ENCODE data around the gene ZNF827.
"Not testable (repeated sequence)": the region's sequence is repeated elsewhere in the genome, so short reads cannot be mapped to it uniquely, and the experiment has no call there.

Gene ZNF827

DNA sequence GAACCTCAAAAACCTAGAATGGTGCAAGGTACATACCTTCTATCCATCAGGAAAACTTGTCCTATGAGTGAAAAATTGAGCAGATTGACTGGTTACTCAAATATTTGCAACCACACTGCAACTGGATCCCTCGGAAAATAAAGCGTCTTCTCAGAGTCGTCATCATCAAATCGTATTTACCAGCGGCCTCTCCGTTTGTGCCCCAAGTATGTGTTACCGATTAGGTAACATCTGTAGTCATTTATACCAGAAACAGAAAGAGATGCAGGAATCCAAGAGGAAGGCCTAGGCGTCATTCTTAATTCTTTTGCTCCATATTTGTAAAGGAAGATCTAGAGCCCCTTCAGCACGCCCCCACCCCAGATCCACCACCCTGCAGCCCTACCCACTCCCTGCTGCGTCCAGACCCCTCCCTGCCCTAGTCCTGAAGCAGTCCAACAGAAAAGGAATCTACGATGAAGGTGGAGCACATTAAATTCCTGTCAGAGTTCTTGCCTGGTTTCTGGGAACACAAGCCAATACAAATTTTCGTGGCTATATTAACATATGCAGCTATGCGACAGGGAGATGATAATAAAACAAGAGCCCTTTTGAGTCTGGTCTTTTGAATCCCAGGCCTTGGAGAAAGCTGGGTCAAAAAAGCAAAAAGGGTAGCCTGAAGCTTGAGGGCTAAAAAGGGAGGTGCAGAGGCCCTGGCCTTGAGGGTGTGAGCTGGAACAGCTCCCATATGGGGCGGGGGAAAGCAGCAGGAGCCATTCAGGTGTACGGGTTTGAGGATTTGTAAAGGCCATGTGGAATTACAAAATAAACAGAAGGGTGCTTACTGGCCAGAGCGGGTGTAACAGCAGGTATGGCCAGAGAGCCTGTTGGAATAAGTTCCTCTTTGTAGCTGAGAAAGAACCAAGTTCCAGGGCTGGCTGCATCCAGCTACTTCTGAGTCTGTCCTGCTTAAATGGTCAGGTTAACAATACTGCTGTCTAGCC is 77.0 kb downstream of the ZNF827 start:
- no peak for DNase-seq

GRCh38 chr4:145860897-145861296 is 77.7 kb downstream of the ZNF827 start:
- no peak for DNase-seq

DNA sequence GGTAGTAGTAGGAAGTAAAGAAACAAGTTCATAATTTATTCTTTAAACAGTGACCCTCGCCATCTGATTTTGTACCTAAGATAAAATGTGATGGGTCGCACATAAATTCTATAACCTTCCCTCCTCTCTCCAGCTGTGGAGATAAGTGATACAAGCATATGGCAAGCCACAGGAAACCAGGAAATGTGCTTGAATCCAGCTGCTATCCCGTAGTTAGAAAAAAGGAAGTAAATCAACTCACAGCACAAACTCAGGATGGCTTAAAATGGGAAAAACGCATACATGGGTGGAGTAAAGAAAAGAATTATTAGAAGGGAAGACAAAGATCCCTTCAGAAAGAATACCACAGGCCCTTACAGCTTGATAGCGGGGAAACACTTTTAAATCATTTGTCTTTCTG is 78.2 kb downstream of the ZNF827 start:
- DNase-seq = no peak

GRCh38 chr4:145859926-145860325 is 78.7 kb downstream of the ZNF827 start:
- DNase-seq = no peak

GRCh38 chr4:145859426-145859825 is 79.2 kb downstream of the ZNF827 start:
- no peak for DNase-seq

GRCh38 chr4:145852256-145852839 is 86.3 kb downstream of the ZNF827 start:
- no peak for DNase-seq

GRCh38 chr4:145851511-145852201 is 87.0 kb downstream of the ZNF827 start:
- DNase-seq = no peak

- DNase-seq = no peak
These were observed 90.9 kb downstream of the ZNF827 start for GRCh38 chr4:145847764-145848163.

DNA sequence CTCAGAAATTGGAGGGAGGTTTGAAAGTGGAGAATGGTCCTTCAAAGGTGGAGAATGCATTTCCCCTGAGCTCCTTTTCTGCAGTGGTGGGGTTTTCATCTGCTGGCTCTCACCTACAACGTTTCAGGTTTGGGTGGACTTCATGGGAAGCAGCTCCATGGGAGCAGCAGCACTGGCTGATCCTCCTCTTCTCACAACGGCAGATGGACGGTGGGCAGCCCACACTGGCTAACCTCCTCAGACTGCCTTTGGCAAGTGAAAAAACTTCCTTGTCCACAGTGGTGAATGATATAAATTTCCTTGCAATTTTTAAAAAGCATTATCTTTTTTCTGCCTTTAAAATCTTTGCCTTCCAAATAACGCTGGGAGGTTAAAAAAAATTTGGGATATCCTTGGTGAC is 93.5 kb downstream of the ZNF827 start:
- no peak for DNase-seq

DNA sequence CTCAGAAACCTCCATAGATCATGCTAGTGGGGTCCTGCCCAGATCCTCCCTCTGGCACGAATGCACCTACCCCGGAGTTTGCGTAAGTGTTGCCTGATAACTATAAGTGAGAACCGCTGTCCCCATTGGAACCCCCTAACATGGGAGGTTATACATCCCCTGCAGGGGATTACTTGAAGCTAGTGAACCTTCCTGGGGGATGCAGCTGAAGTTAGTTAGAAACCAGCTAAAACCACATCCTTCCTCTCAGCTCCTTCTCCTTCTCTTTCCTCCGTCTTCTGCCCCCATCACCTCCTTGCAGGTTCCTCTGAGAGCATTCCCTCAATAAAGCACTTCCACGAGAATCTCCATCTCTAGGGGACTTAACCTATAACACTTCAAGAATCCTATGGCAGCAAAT is 95.0 kb downstream of the ZNF827 start:
- DNase-seq = no peak

GRCh38 chr4:145843148-145843547 is 95.5 kb downstream of the ZNF827 start:
- no peak for DNase-seq

- no peak for DNase-seq
These were observed 96.3 kb downstream of the ZNF827 start for GRCh38 chr4:145842224-145842887.

- no peak for DNase-seq
These were observed 97.8 kb downstream of the ZNF827 start for GRCh38 chr4:145840801-145841200.

- DNase-seq = no peak
These were observed 98.4 kb downstream of the ZNF827 start for GRCh38 chr4:145840162-145840768.

GRCh38 chr4:145839151-145839550 is 99.5 kb downstream of the ZNF827 start:
- no peak for DNase-seq

DNA sequence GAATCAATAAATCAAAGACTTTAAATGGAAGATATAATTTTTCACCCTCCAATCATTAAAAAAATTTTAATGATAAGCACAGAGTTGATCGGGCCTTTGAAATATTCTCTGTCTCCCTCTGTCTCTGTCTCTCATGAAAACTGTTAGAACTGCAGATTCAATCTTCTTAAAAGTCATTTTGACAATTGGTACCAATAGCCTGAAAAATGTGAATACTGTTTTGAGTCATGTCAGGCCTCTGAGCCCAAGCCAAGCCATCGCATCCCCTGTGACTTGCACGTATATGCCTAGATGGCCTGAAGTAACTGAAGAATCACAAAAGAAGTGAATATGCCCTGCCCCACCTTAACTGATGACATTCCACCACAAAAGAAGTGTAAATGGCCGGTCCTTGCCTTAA is 106.2 kb downstream of the ZNF827 start:
- DNase-seq = not testable (repeated sequence)

DNA sequence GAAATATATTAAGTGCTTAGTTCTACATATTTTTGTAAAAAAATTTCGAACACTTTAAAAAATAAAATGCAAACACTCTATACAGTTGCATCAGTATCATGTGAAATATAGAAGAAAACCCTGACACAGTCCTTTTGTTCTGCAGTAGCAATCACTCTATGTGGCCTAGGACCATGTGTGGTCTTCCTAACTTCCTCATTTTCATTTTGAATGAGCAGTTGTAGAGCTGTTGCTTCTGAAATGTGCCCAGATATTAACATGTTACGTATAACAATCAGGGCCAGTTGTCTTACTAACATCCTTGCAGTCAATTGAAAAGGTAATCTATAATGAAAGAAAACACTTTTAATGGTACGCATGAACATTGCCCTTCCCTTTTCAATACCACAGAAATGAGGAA is 107.9 kb downstream of the ZNF827 start:
- no peak for DNase-seq

DNA sequence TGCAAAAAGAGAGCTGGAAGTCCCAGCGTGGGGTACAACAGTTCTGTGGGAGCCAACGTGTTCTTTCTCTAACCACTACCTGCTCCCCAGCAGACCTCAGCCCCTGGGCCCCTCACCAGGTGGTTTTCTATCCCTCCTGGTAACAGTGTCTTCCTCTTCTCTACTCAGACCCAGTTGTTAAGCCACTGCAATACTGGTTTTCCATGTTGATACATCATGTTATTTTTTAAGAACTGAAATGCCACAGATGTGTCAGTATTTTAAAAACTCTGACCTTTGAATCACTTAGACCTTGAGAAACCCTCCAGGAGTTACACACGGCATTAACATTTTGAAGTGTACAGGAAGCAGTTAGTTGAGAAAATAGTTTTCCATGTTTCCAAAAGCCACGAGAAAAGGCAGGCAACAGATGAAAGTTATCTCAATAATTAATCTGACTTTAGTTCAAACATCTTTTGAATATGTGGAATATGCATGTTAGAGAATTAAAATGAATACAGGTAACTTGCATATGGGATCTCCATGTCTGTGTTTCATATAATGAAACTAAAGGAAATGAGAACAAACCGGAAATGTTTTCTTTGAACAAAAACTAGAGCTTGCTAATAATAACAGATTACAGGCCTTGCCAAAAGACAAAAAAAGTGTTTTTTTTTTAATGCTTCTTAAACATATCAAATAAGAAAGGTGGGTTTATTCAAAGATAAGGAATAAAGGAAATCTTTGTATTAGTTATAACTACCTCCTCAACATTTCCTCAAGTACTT is 108.8 kb downstream of the ZNF827 start:
- DNase-seq = no peak

GRCh38 chr4:145828802-145829485 is 109.7 kb downstream of the ZNF827 start:
- DNase-seq = no peak

DNA sequence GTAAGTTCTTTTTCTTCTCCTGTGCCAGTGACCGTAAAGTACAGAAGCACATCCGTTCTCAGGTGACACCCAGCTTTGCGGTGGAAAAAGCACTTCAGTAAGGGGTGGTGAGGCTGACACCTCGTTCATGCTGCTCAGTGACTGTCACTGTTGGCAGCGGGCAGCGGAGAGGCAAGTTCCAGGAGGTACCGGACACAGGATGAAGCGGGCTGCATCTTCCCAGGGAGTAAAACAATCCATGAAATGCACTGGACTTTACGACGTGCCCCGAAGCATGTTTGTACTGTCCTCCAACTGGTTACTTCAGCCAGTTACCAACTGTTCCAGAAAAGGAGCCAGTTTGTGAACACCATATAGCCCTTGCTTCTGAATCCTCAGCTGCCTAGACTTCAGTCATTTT is 110.7 kb downstream of the ZNF827 start:
- no peak for DNase-seq

DNA sequence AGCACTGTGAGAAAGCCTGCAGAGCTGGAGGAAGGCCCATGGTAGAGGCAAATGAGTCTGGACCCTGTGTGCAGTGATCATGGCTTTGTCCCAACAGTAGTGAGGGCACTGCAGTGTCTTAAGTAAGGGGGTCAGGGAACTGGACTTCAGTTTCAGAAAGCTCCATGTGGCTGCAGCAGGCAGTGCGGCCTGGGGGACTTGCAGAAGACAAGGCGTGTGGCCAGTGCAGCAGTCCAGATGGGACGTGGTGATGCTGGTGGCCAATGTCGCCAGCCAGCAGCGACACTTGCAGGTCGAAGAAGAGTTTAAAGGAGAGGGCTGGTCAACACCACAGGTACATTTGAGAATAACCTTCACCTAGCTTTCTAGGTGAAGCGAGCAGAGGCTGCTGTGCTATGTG is 113.4 kb downstream of the ZNF827 start:
- DNase-seq = no peak

Data from activated T-cell treated with anti-CD3 and anti-CD28 coated beads, Interleukin-2, amount 50 U/mL, for 1 hour (primary cell).